Mammary epithelial cell (primary cell): ENCODE data around the gene HBG2.

Experiments
- CTCF ChIP-seq, 2 donors: IDR thresholded peaks in 1 of 2; conservative IDR thresholded peaks in 1 of 2; 2 replicates each; pipeline ENCODE4 v1.5.1; 2011 to 2012; ENCODE audit warnings: inconsistent platforms in 2 of 2, low read length in 2 of 2, mild to moderate bottlenecking in 2 of 2, control low read depth in 1 of 2, low read depth in 1 of 2; ENCODE audit not compliant: insufficient read depth in 1 of 2; ENCODE audit errors: extremely low read depth in 1 of 2
- EZH2 ChIP-seq: IDR thresholded peaks from 2 replicates; pipeline ENCODE4 v1.6.1; 2012; ENCODE audit warnings: low read length, inconsistent platforms, borderline replicate concordance

GRCh38 chr11:5250543-5251204 lies 3.9 kb downstream of the HBG2 start:
- no peak for TF ChIP-seq CTCF (conservative IDR thresholded peaks at IDR 0.05 in 1 of 2, IDR thresholded peaks at IDR 0.05 in 1 of 2; ENCODE audit: extremely low read depth in 1 of 2, insufficient read depth in 1 of 2, low read depth in 1 of 2, low read length in 2 of 2)
- TF ChIP-seq EZH2, result no peak
